Transverse colon (tissue), 4 donors: ENCODE measurements around the gene PDE4B. TPM values are rescaled to one million over a fixed set of nuclear protein-coding genes. Genes with fewer than 3 reads are reported as not detected.
"Not testable (repeated sequence)": the region's sequence is repeated elsewhere in the genome, so short reads cannot be mapped to it uniquely, and the experiment has no call there.

Experiments
- DNase-seq: peaks from one replicate; pipeline ENCODE4 v3.0.0-alpha.2; 2019
- H3K27ac ChIP-seq, 4 donors: fragments of 200-600 bp; sonication (generic); 2 replicates each; pipeline ENCODE4 v1.5.1; 2016 to 2018; ENCODE audit warnings: inconsistent platforms in 4 of 4
- H3K27me3 ChIP-seq: fragments of 200-600 bp; sonication (generic); 2 replicates; pipeline ENCODE4 v1.5.1; 2017; ENCODE audit warnings: inconsistent platforms
- H3K36me3 ChIP-seq, 4 donors: fragments of 200-600 bp; sonication (generic); 2 replicates each; pipeline ENCODE4 v1.5.1; 2017 to 2019; ENCODE audit warnings: inconsistent platforms in 4 of 4
- H3K4me1 ChIP-seq, 4 donors: fragments of 200-600 bp; sonication (generic); 2 replicates each; pipeline ENCODE4 v1.5.1; 2017 to 2020; ENCODE audit warnings: inconsistent platforms in 4 of 4
- H3K4me3 ChIP-seq, 4 donors: fragments of 200-600 bp; sonication (generic); 1 replicate in 1 of 4; 2 replicates in 3 of 4; pipeline versions ENCODE4 v1.5.1 to v1.6.1; 2017 to 2019; ENCODE audit warnings: inconsistent platforms in 4 of 4
- H3K9me3 ChIP-seq, 2 donors: fragments of 200-600 bp; sonication (generic); 2 replicates each; pipeline ENCODE4 v1.5.1; 2017 to 2019; ENCODE audit warnings: inconsistent platforms in 2 of 2
- CTCF ChIP-seq, 5 experiments: fragments of 200-600 bp in 3 of 5; fragments of 450-650 bp in 2 of 5; sonication (generic) in 3 of 5; IDR thresholded peaks; 1 replicate in 2 of 5; 2 replicates in 3 of 5; pipeline ENCODE4 v1.5.1; 2016 to 2017; ENCODE audit warnings: antibody characterized with exemption in 5 of 5, inconsistent platforms in 3 of 5, mild to moderate bottlenecking in 2 of 5, moderate library complexity in 1 of 5
- EP300 ChIP-seq: sonication (generic); formaldehyde crosslinking; IDR thresholded peaks from one replicate; pipeline ENCODE4 v1.6.1; 2017; ENCODE audit warnings: antibody characterized with exemption, low read depth
- POLR2A ChIP-seq: fragments of 450-650 bp; IDR thresholded peaks from one replicate; pipeline ENCODE4 v1.6.1; 2016; ENCODE audit warnings: antibody characterized with exemption, mild to moderate bottlenecking, moderate library complexity
- POLR2AphosphoS5 ChIP-seq, 3 donors: sonication (generic); formaldehyde crosslinking; IDR thresholded peaks; one replicate each; pipeline ENCODE4 v1.6.1; 2016; ENCODE audit warnings: antibody characterized with exemption in 3 of 3
- WGBS, 2 donors: methylation state at CpG; one replicate each; pipeline ENCODE4 v1.1.5; 2018; ENCODE audit warnings: low coverage in 1 of 2; 5-methylcytosine and 5-hydroxymethylcytosine counted together
- in situ Hi-C, 4 donors: fragments of 200-750 bp; cut with MboI; loops; one replicate each; pipeline versions ENCODE4 v1.15.0 to v1.15.1; 2017; ENCODE audit warnings: low sequenced_read_pairs in 3 of 4, low pct_ligation_motif_present in 1 of 4, low pct_unique_long_range_greater_than_20kb in 1 of 4
- intact Hi-C: fragments of 100-400 bp; cut with DNase I; formaldehyde crosslinking; loops from one replicate; pipeline ENCODE4 v1.15.1; 2023; ENCODE audit warnings: low total_unique reads
- total RNA-seq, 4 donors: library from RNA; depleted of rRNA; stranded (reverse); fragments of >200 nt; gene quantifications; one replicate each; pipeline ENCODE4 v1.1.0, GENCODE V29; 2016

The PDE4B gene
- total RNA-seq, 4 donors from 2014 or later: 4.5 to 14.8 (median 6.5) TPM

GRCh38 chr1:66415866-66416265 lies 623.2 kb downstream of the PDE4B start:
- Histone ChIP-seq H3K27me3 (no peaks in the 10 kb centered on the region), H3K9me3 (peaks cover 6 to 10% of the 10 kb centered on the region in 2 donors), H3K36me3 (no peaks in the 10 kb centered on the region), H3K4me1 (peaks cover 0 to 7% (median 0%) of the 10 kb centered on the region in 4 donors), H3K27ac (no peak overlapping the region), H3K4me3 (no peak overlapping the region)
- in situ Hi-C loops (no loop called here), intact Hi-C loops (no loop called here)
- TF ChIP-seq EP300: no peak
- no peak for TF ChIP-seq POLR2A
- no peak for TF ChIP-seq CTCF (IDR thresholded peaks at IDR 0.05)
- TF ChIP-seq POLR2AphosphoS5 (IDR thresholded peaks at IDR 0.05): no peak
- 50 to 56% methylated on average over 1 of the region's 1 CpG for WGBS, 2 donors
- DNase-seq: no peak

- in situ Hi-C loops: no loop called here
- Histone ChIP-seq H3K9me3 (peaks cover 6 to 10% of the 10 kb centered on the region in 2 donors), H3K4me3 (no peak overlapping the region), H3K27ac (no peak overlapping the region), H3K36me3 (no peaks in the 10 kb centered on the region), H3K4me1 (peaks cover 0 to 7% (median 0%) of the 10 kb centered on the region in 4 donors), H3K27me3 (no peaks in the 10 kb centered on the region)
- no peak for DNase-seq
- TF ChIP-seq POLR2AphosphoS5 (IDR thresholded peaks at IDR 0.05): no peak
- TF ChIP-seq EP300: no peak
- no peak for TF ChIP-seq CTCF (IDR thresholded peaks at IDR 0.05)
- WGBS, 2 donors: 85 to 87% methylated on average over 3 of the region's 3 CpGs
- intact Hi-C loops: no loop called here
Measured at GRCh38 chr1:66416295-66416694, 623.6 kb downstream of the PDE4B start.

- no peak overlapping the region for H3K27ac ChIP-seq
- no peaks in the 10 kb centered on the region for H3K36me3 ChIP-seq
- H3K9me3 ChIP-seq: peaks cover 6 to 10% of the 10 kb centered on the region in 2 donors
- peaks cover 0 to 1% (median 0%) of the 10 kb centered on the region in 4 donors for H3K4me1 ChIP-seq
- no peak overlapping the region for H3K4me3 ChIP-seq
- WGBS, 2 donors: 86 to 100% methylated on average over 1 of the region's 1 CpG
- DNase-seq: no peak
- no peak for TF ChIP-seq POLR2A
- TF ChIP-seq EP300: no peak
- TF ChIP-seq POLR2AphosphoS5 (IDR thresholded peaks at IDR 0.05): no peak
- in situ Hi-C loops (no loop called here), intact Hi-C loops (no loop called here)
- no peaks in the 10 kb centered on the region for H3K27me3 ChIP-seq
Measured at GRCh38 chr1:66418021-66418420, 625.3 kb downstream of the PDE4B start.

- intact Hi-C loops, DNase-seq, H3K36me3 ChIP-seq, H3K4me3 ChIP-seq, H3K4me1 ChIP-seq, in situ Hi-C loops, H3K27ac ChIP-seq, H3K27me3 ChIP-seq: not testable (repeated sequence)
- H3K9me3 ChIP-seq: peaks cover 6 to 10% of the 10 kb centered on the region in 2 donors
- 84 to 93% methylated on average over 3 of the region's 3 CpGs for WGBS, 2 donors
Measured at GRCh38 chr1:66420171-66420570, 627.5 kb downstream of the PDE4B start.

- H3K4me3 ChIP-seq, intact Hi-C loops, H3K27ac ChIP-seq, in situ Hi-C loops, H3K4me1 ChIP-seq, DNase-seq, H3K27me3 ChIP-seq, H3K36me3 ChIP-seq: not testable (repeated sequence)
- peaks cover 6 to 10% of the 10 kb centered on the region in 2 donors for H3K9me3 ChIP-seq
- 98% methylated on average over 2 of the region's 2 CpGs; no CpG with 5 or more reads in 1 of the 2 donors for WGBS, 2 donors
Measured at GRCh38 chr1:66420906-66421305, 628.2 kb downstream of the PDE4B start.

GRCh38 chr1:66422804-66423203 lies 630.1 kb downstream of the PDE4B start:
- TF ChIP-seq POLR2AphosphoS5 (IDR thresholded peaks at IDR 0.05) (no peak), EP300 (no peak), POLR2A (no peak), CTCF (IDR thresholded peaks at IDR 0.05) (no peak)
- no peak overlapping the region for H3K4me3 ChIP-seq
- no peaks in the 10 kb centered on the region for H3K27me3 ChIP-seq
- H3K4me1 ChIP-seq: no peaks in the 10 kb centered on the region
- DNase-seq: no peak
- H3K27ac ChIP-seq: no peak overlapping the region
- 68 to 69% methylated on average over 4 of the region's 4 CpGs for WGBS, 2 donors
- peaks cover 0 to 5% of the 10 kb centered on the region in 2 donors for H3K9me3 ChIP-seq
- intact Hi-C loops: no loop called here
- in situ Hi-C loops: no loop called here
- no peaks in the 10 kb centered on the region for H3K36me3 ChIP-seq
